Measurements from ENCODE around the gene FILIP1. TPM values are rescaled to one million over a fixed set of nuclear protein-coding genes. Genes with fewer than 3 reads are reported as not detected.
A peak's percentile ranks its signal among the peaks of the same experiment; 100 is the strongest.

Gene FILIP1
- total and polyA plus RNA-seq, 8 donors: 0.31 to 29.8 (median 5.7) TPM

GRCh38 chr6:75495011-75495410, 1.4 kb upstream of the FILIP1 start:
- H3K4me3 ChIP-seq: no peak overlapping the region
- TF ChIP-seq EP300 (IDR thresholded peaks at IDR 0.05) (no peak), POLR2A (IDR thresholded peaks at IDR 0.05) (no peak), POLR2AphosphoS5 (IDR thresholded peaks at IDR 0.05) (no peak)
- TF ChIP-seq, protein P1, sequence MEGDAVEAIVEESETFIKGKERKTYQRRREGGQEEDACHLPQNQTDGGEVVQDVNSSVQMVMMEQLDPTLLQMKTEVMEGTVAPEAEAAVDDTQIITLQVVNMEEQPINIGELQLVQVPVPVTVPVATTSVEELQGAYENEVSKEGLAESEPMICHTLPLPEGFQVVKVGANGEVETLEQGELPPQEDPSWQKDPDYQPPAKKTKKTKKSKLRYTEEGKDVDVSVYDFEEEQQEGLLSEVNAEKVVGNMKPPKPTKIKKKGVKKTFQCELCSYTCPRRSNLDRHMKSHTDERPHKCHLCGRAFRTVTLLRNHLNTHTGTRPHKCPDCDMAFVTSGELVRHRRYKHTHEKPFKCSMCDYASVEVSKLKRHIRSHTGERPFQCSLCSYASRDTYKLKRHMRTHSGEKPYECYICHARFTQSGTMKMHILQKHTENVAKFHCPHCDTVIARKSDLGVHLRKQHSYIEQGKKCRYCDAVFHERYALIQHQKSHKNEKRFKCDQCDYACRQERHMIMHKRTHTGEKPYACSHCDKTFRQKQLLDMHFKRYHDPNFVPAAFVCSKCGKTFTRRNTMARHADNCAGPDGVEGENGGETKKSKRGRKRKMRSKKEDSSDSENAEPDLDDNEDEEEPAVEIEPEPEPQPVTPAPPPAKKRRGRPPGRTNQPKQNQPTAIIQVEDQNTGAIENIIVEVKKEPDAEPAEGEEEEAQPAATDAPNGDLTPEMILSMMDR (IDR thresholded peaks at IDR 0.05): no peak
- no peaks in the 10 kb centered on the region for H3K36me3 ChIP-seq
- H3K27ac ChIP-seq: no peak overlapping the region
- no peaks in the 10 kb centered on the region for H3K27me3 ChIP-seq
- H3K4me1 ChIP-seq: peaks cover 0 to 26% (median 0%) of the 10 kb centered on the region in 4 donors
- no peaks in the 10 kb centered on the region for H3K9me3 ChIP-seq
- no peak for DNase-seq
- intact Hi-C loops (cut with DNase I; ENCODE audit: low total_unique reads): no loop called here
- WGBS, 5 donors: 77 to 93% (median 83%) methylated on average over 1 of the region's 1 CpG

GRCh38 chr6:75494290-75494689, 690 bp upstream of the FILIP1 start:
- peaks cover 0 to 28% (median 3%) of the 10 kb centered on the region in 4 donors for H3K4me1 ChIP-seq
- peak overlapping the region in 2 of 4 donors; percentile 40 for H3K4me3 ChIP-seq
- TF ChIP-seq POLR2A (IDR thresholded peaks at IDR 0.05) (no peak), POLR2AphosphoS5 (IDR thresholded peaks at IDR 0.05) (no peak), EP300 (IDR thresholded peaks at IDR 0.05) (no peak)
- TF ChIP-seq, protein P1 (IDR thresholded peaks at IDR 0.05): no peak
- intact Hi-C loops (cut with DNase I; ENCODE audit: low total_unique reads): no loop called here
- H3K36me3 ChIP-seq: no peaks in the 10 kb centered on the region
- DNase-seq: no peak
- H3K27ac ChIP-seq: peak overlapping the region in 3 of 5 donors; percentile 54 to 85 (median 63)
- WGBS, 5 donors: 76 to 84% (median 78%) methylated on average over 4 of the region's 4 CpGs
- H3K27me3 ChIP-seq: no peaks in the 10 kb centered on the region
- no peaks in the 10 kb centered on the region for H3K9me3 ChIP-seq

GRCh38 chr6:75492386-75493153, 1.0 kb downstream of the FILIP1 start:
- Histone ChIP-seq H3K4me1 (peaks cover 0 to 45% (median 13%) of the 10 kb centered on the region in 4 donors), H3K27me3 (no peaks in the 10 kb centered on the region), H3K4me3 (peak overlapping the region; percentile 26 to 40 (median 39)), H3K9me3 (no peaks in the 10 kb centered on the region), H3K36me3 (no peaks in the 10 kb centered on the region), H3K27ac (peak overlapping the region in 4 of 5 donors; percentile 54 to 85 (median 68))
- 56 to 64% (median 58%) methylated on average over 3 of the region's 3 CpGs for WGBS, 5 donors
- peak in 1 of 2 donors; percentile 29 for DNase-seq
- TF ChIP-seq, protein P1 (IDR thresholded peaks at IDR 0.05): no peak
- TF ChIP-seq POLR2A (IDR thresholded peaks at IDR 0.05): no peak
- no peak for TF ChIP-seq EP300 (IDR thresholded peaks at IDR 0.05)
- no peak for TF ChIP-seq POLR2AphosphoS5 (IDR thresholded peaks at IDR 0.05)
- intact Hi-C loops (cut with DNase I; ENCODE audit: low total_unique reads): no loop called here

DNA sequence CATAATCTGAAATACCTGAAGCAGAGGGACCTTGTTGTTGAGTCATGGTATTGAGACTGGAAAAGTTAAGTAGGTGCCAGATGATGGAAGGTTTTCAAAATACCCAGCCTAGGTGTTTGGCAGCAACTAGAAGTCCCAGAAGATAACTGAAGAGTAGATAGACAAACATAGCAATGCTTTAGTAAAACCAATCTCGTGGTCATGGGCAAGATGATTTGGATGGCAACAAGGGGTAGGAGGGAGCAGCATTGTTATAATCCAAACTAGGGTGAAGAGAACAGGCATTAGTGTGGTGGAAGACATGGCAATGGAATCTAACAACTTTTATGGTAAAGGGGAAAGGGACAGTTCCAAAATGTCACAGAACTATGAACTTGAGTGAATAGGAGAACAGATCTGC, 2.3 kb downstream of the FILIP1 start:
- Histone ChIP-seq H3K4me3 (peak overlapping the region in 2 of 4 donors; percentile 38 to 40), H3K36me3 (no peaks in the 10 kb centered on the region), H3K27me3 (no peaks in the 10 kb centered on the region), H3K9me3 (no peaks in the 10 kb centered on the region), H3K27ac (peak overlapping the region in 3 of 5 donors; percentile 31 to 70 (median 32)), H3K4me1 (peaks cover 0 to 52% (median 13%) of the 10 kb centered on the region in 4 donors)
- 50 to 74% (median 66%) methylated on average over 1 of the region's 1 CpG for WGBS, 5 donors
- TF ChIP-seq POLR2A (IDR thresholded peaks at IDR 0.05) (no peak), POLR2AphosphoS5 (IDR thresholded peaks at IDR 0.05) (no peak), EP300 (IDR thresholded peaks at IDR 0.05) (no peak)
- TF ChIP-seq, protein P1 (IDR thresholded peaks at IDR 0.05): no peak
- DNase-seq: no peak
- intact Hi-C loops (cut with DNase I; ENCODE audit: low total_unique reads): no loop called here

All from stomach (tissue), 9 donors.